ENCODE results near the gene MS4A15.

The MS4A15 gene

DNA sequence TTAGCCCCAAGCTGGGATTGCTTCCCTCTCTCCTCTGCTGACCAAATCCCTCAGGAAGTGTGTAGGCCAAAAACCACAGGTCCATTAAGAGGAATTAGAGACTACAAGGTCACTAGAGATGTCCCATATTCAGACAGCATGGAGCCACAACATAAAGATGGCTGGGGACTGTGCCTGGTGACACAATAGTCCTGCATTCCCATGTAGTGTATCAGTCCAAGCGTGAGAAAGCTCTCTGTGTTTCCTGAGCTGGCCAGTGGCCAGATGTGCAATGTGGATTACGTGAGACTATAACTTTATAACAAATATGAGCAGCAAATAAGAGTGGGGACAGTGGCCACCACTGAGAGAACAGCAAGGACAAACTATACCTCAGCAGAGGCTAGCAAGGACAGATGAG, 20.9 kb downstream of the MS4A15 start:
- DNase-seq (ENCODE audit: low read depth in 2 of 2) = no peak

DNA sequence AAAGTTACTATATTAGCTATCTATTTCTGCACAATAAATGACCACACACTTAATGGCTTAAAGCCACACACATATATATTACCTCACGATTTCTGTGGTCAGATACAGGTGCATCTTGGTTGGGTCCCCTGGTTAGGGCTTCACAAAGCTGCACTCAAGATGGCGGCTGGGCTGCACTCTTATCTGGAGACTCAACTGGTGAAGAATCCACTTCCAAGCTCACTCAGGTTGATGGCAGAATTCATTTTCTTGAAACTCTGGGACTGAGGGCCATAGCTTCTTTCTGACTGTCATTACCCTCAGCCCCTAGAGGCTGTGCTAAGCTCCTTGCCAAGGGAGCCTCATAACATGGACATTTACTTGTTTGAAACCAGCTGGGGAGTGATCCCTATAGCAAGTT, 23.4 kb downstream of the MS4A15 start:
- no peak for DNase-seq (ENCODE audit: low read depth in 2 of 2)

DNA sequence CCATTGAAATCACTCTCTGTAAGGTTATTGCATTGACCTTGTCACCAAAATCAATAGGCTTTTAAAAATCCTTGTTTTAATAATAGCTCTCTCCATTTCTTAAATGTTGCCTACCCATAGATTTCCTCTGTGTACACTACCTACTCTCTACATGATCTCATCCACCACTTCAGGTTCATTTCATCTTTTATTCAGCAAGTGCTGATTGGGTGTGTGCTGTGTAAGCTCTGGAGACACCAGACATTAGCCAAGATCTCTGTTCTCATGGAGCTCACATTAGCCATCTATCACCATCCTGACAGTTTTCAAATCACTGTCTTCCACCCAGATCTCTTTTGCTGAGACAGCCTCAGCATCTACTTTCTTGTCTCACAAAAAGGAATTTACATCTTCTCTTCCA, 24.1 kb downstream of the MS4A15 start:
- DNase-seq (ENCODE audit: low read depth in 2 of 2) = no peak

DNA sequence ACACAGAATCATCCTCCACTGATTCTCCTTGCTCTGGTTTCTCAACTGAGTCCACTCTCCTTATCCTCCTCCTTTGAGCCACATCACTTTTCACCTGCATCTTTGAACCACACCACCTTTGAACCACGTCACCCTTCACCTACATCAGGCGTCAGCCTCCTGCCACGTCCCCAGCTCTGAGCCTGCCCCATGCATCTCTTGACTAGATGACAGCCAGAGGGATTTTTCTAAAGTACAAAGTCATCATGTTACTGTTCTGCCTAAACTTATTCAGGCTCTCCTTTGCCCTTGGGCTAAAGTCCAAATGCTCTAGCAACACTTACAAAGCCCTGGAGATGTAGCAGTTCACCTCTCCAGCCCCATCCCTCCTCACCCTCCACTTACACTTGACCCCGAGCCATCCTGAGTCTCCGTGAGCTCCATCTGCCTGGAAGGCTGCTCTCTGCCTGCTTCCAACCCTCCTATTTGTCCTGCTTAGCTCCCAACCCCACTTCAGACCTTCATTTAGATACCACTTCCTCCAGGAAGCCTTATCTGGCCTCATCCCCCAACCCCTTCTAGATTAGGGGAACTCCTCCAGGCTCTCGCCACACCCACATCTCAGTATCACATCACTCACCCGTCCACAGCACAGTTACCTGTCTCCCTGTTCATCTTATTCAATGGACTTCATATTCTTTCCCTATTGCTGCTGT, 24.8 kb downstream of the MS4A15 start:
- DNase-seq (ENCODE audit: low read depth in 2 of 2) = no peak

DNA sequence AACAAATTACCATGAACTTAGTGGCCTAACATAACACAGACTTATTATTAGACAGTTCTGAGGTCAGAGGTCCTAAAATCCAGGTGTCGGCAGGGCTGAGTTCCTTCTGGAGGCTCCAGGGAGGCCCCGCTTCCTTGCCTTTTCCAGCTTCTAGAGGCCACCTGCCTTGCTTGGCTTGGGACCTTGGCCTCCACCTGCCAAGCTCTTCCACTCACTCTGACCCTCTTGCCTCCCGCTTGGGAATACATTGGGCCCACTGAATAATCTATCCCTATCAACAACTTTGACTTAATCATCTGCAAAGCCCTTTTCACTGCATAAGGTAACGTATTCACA, 25.3 kb downstream of the MS4A15 start:
- no peak for DNase-seq (ENCODE audit: low read depth in 2 of 2)

DNA sequence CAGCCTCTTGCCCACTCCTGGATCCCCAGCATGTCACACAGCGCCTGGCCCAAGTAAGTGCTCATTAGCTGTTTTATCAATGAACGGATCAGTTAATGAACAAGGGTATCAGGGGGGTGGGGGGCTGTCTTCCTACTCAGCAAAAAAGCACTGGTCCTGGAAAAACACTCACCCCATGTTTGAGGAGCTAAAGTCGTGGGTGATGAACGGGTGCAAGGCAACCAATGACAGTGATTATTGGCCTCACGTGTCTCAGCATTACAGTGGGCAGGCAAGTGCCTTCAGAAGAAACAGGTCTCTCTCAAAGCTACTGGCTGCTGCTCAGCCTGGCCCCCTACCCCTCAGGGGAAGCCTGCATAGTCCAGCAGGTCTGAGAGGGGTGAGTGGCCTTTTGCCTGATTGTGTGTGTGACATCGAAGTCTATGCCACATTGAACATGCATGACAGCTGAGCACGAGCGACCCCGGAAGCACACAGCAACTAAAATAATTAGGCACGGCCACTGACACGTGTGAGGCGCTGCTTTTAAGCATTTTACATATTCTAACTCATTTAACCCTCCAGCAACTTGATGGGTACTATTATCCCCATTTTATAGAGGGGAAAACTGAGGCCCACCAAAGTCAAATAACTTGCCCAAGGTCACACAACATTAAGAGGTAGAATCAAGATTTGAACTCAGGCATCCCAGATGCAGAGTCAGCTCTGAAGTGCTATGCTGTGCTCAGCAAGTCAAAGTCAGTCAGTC, 25.9 kb downstream of the MS4A15 start:
- DNase-seq (ENCODE audit: low read depth in 2 of 2) = no peak

DNA sequence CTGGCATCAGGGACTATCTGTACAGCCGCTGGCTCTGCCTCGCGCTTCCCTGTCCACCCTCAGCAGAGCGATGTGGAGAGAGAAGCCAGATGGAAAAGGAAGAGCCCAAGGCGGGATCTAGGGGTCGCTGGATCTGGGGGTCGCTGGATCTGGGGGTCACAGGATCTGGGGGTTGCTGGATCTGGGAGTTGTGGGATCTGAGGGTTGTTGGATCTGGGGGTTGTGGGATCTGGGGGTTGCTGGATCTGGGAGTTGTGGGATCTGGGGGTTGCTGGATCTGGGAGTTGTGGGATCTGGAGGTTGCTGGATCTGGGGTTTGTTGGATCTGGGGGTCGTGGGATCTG, 26.4 kb downstream of the MS4A15 start:
- no peak for DNase-seq (ENCODE audit: low read depth in 2 of 2)

DNA sequence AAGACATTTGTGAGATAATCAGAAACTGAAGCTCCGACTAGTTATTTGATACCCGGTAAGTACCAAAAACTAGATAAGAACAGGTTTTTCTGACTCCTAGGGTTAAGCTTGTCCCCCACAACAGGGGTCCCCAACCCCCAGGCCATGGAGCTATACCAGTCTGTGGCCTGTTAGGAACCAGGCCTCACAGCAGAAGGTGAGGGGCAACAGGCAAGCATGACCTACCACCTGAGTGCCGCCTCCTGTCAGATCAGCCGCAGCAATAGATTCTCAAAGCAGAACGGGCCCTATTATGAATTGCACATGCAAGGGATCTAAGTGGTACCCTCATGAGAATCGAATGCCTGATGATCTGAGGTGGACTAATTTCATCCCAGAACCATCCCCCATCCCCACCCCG, 27.2 kb downstream of the MS4A15 start:
- DNase-seq (ENCODE audit: low read depth in 2 of 2) = no peak

DNA sequence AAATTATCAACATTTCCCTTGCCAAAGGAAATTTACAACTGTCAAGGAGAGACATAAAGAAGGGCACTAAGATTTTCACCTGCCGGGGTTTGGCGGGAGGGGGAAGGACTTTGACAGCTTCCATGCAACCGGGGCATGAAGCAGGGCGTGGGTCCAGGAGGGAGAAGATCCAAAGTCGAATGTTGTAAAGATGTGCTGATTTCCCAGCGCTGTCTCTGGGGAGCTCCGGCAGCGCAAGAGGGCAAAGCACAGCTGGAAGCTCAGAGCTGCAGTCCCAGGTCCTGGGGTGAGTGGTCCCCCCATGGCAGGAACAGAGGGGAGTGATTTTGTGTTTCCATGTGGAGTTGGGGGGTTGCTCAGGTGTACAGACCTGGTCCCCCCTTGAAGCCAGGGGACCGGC, 28.5 kb downstream of the MS4A15 start, which contains the start of gene MS4A10:
TSS of gene MS4A10 (plus strand) at position 198 of the 400 bp plus-strand sequence. CDS start 5,003 bp downstream, outside the sequence.
- no peak for DNase-seq (ENCODE audit: low read depth in 2 of 2)

DNA sequence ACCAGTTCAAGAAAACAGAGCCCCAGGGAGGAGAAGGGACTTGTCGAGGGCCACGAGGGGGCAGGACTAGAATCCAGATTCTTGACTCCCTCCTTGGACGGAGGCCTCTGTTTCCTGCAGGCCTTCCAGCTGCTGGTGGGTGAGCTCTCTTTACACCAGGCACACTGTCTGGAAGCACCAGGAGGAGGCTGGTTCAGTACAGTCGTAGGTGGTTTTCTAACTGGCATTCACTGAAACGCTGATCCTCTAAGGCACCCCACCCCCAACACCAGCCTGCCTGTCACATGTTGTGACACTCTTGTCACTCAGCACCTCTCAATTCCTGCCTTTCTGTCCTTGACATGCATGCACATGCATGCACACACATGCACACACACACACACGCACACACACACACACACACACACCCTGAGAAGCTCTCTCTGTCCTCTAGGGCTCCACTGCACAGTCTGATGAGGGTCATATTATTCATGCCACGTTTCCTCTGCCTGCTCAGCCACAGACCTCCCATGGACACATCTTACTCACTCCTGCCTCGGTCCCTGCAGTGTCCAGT, 29.2 kb downstream of the MS4A15 start:
- no peak for DNase-seq (ENCODE audit: low read depth in 2 of 2)

DNA sequence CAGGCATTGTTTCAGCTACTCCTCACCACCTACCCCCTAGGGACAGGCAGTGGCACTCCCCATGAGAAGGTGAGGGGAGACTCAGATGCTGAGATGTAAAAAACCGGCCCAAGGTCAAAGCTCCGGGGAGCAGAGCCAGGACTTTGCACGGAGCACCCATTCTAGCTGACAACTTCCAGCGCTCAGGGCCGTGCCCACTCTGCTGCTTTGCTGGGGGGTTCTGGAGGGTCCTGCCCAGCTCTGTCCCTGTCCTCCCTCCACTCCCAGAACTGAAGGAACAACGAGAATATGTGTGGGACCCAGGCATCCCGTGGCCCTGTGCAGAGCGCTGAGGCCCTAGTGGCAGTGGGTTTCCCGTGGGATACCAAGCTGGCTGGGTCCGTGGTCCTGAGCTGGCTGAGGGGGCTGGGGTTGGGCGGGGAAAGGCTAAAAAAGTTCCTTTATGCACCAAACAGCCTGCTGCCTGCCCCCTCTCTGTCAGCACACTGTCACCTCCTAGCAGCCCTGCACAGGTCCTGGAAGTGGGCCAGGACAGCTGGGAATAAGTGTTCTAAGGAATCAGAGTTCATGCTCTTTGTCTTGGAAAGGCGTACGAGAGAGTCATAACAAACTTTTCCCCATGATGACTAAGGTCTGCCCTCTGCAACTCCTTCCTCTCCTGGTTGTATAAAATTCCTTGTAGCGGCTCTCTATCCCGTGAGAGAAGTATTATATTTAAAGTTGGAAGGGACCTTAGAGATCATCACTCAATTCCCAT, 30.3 kb downstream of the MS4A15 start:
- DNase-seq (ENCODE audit: low read depth in 2 of 2) = no peak

DNA sequence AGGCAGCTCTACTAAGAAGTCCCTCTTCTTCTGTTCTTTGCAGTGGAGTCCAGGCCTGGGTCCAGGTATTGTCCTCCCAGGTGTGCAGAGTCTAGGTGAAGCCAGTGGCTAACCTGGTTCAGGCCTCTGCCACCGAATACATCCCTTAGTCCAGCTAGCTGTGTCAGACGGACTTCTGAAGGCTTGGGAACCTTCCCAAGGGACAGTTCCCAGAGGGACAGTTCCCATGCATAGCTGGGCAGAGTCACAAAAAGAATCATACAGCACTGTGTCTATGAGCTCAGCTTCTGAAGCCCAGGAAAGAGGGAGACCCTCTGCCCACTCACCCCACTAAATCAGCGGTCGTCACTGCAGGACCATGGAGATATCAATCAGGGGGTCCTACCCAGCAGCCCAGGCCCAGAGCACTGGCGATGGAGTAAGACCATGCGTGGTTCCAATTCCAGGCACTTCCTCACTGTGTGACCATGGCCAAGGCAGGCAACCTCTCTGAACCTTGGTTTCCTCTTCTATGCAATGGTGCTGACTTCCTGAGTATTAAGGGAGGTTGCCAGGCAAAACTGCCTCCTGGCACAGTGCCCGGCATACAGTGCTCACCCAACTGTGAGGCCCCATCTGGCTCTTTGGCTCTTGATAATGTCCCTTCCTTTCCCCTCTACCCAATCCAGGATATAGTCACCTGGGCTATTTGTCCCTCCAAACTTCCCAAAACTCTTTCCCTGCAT, 31.9 kb downstream of the MS4A15 start:
- DNase-seq (ENCODE audit: low read depth in 2 of 2) = no peak

DNA sequence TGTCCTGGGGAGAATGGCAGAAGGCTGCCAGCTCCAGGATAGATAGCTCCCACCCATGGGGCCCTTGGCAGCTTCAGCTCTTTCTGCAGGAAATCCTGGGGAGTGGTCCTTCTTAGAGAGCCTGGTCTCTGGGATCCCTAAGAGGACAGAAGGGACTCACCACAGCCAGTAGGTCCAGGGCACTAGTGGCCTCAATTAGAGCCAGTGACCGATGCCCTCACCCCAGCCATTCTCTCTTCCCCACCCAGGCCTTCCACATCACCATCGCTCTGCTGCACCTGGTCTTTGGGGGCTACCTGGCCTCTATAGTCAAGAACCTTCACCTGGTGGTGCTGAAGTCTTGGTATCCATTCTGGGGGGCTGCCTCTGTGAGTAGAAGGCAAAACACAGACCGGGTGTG, 34.1 kb downstream of the MS4A15 start:
- DNase-seq (ENCODE audit: low read depth in 2 of 2) = no peak

DNA sequence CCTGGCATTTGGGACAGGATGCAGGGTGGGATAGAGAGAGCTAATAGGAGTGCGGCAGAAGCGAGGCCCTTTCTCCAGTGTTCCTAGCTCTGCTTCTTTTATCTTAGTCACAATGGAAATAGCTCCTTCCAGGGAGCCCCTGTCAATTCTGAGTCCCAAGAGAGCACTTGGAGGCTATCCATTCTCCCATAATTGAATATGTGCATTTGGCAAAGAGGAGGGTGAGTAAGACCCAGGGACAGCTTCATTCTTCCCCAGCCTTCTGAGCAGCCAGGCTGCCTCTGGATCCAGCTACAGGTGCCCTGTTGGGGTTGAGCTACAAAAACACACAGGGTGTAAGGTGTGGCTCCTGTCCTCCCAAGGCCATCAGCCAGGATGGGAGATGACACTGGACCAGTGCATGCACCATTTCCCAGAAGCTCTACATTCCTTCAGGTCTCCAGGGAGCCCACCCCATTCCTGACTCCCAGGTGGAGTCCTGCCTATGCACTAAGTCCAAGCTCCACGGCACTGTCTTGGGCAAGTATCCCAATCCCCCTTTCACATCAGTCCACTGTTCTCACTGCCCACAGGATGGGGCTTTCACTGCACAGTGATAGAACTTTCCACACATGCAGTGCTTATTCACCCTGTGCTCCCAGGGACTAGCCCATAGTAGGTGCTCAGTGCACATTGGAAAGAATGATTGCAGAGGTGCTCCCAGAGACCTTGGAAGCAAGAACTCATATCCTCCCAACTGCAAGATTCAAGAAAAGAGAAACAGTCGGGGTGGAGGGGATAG, 34.7 kb downstream of the MS4A15 start:
- no peak for DNase-seq (ENCODE audit: low read depth in 2 of 2)

DNA sequence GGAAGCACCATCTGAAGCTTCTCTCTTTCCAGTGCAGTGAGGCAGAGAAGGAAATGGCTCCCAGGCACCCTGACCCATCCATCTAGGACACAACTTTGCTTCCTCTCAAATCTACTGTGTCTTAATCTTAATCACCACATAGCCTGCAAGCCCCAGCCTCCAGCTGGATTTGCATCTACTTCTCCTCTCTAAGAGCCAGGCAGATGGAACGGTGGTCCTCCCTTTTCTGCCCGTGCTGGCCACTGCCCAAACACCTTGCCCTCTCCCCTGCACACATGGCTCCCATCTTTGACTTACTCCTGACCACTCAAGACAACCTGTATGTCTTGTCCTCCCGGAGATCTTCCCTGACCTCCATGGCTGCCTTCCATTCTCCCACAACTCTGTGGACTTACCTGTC, 35.9 kb downstream of the MS4A15 start:
- DNase-seq (ENCODE audit: low read depth in 2 of 2) = no peak

DNA sequence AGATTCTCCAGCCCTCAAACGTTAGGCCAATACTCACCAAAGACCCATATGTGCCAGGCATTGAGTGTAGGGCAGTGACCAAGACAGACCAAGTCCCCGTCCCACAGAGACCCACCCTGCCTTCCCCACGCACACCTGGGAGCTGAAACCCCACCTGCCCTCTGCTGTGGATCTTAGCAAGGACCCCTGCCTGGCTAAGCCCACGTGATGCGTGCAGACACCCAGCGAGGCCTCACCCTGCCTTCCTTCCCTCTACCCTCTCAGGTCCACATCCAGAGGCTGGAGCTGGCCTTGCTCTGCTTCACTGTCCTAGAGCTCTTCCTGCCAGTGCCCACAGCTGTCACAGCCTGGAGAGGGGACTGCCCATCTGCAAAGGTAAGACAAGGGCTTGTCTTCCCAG, 38.6 kb downstream of the MS4A15 start:
- no peak for DNase-seq (ENCODE audit: low read depth in 2 of 2)

DNA sequence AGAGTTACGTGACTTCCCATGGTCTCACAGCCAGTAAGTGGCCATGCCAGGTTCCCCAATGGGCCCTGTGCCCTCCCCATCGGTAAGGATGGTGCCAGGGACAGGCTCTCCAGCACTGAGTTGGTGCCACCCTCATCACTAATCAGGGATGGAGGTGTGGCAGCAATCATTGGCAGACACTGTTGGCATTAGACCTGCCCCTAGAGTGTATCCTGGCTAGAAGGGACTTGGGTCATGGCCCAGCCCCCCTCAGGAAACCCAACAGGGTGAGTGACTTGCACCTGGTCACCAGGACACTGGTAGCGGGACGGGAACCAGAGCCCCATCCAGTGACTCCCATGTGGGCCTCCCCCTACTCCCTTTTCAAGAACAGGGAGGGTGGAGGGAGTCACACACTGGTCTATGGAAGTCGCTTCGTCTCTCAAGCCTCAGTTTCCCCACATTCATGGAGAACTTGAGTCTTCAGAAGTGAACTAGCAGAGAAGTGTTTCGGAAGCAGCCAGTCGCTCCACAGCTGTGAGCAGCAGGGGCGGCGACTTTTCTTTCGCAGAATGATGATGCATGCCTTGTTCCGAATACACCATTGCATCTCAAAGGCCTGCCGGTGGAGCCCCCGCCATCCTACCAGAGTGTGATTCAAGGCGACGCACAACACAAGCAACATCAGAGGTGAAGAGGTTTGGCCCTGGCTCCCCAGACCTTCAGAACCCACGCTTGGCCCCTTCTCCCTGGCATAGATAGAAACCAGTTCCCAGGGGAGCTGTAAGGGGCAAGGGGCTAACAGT, 41.4 kb downstream of the MS4A15 start:
- no peak for DNase-seq (ENCODE audit: low read depth in 2 of 2)

DNA sequence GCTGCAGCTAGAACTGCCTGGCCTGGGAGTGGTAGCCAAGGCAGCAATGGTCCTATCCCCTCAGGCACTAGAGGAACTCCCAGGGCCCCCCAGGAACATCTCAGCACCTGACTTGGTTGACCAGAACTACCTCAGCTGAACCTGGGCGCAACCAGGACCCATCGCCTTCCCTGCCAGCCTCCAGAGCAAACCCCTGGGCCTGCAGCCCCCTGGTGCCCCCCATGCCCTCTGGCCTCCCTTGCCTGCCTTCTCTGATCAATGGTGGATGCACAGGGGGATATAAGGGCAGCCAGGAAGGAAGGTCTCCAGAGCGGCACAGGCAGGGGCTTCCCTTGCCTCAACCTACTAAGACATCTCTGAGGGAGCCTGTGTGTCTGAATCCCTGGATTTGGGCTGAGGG, 42.0 kb downstream of the MS4A15 start:
- DNase-seq (ENCODE audit: low read depth in 2 of 2) = no peak

DNA sequence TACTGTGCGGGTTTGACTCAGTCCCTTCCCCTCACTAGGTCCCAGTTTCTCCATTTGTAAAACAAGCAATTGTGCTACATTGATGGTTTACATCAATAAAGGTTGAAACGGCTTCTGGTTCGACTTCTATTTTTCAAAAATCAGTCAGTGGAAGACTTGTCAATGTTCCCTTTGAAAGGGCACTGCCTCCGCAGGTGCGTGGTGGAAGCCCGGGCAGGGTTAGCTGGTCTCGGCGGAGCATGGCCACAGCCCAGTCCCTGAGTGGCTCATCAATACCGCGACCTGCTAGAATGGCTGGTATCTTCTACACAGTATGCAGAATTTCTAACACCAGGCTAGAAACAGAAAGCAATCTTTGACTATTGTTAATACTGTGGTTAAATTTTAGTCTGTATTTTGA, 44.5 kb downstream of the MS4A15 start:
- no peak for DNase-seq (ENCODE audit: low read depth in 2 of 2)

DNA sequence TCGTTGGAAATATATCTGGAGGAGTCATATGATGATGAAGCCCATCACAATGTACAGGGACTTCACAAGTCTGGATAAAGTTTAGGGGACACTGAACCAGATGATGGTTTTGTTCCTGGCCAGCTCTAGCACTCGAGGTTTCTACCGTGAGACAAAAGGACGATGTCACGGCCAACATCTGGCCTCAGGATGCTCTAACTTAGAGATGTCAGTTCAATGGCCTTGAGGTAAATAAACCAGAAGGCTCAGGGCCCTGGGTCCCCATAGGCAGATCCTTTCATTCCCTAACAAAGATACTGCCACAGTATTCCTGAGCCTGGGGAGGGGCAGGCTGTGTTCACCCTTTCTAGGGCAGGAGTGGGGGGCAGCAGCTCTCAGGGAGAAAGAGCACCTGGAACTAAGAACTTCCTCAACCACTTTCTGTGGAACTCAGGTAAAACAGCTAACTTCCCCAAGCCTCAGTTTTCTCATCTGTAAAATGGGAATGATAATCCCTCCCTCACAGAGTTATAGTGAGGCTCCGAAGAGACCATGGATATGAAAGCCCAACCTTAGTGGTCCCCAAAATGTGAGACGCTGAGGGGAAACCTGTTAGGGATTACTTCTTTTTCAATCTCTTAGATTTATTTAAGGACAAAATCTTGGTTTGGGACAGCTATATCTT, 46.7 kb downstream of the MS4A15 start:
- no peak for DNase-seq (ENCODE audit: low read depth in 2 of 2)
